Measurements from ENCODE around the gene VTI1B.
"Not testable (repeated sequence)": the region's sequence is repeated elsewhere in the genome, so short reads cannot be mapped to it uniquely, and the experiment has no call there.

VTI1B gene

GRCh38 chr14:67630186-67630585 lies 44.2 kb downstream of the VTI1B start:
- DNase-seq (ENCODE audit: low read depth in 2 of 2): no peak

GRCh38 chr14:67627519-67627918 lies 46.9 kb downstream of the VTI1B start:
- no peak for DNase-seq (ENCODE audit: low read depth in 2 of 2)

- not testable (repeated sequence) for DNase-seq (ENCODE audit: low read depth in 2 of 2)
Measured at GRCh38 chr14:67626131-67626530, 48.3 kb downstream of the VTI1B start.

GRCh38 chr14:67623114-67623513 lies 51.3 kb downstream of the VTI1B start:
- DNase-seq (ENCODE audit: low read depth in 2 of 2): no peak

GRCh38 chr14:67622675-67623074 lies 51.8 kb downstream of the VTI1B start:
- DNase-seq (ENCODE audit: low read depth in 2 of 2): no peak

- DNase-seq (ENCODE audit: low read depth in 2 of 2): no peak
Measured at GRCh38 chr14:67620217-67620785, 54.1 kb downstream of the VTI1B start.

- DNase-seq (ENCODE audit: low read depth in 2 of 2): peak; percentile 89 to 96
Measured at GRCh38 chr14:67619446-67620216, 54.8 kb downstream of the VTI1B start, which contains the start of gene ARG2. Gene ARG2, plus strand, starts transcription at chr14:67619920. Its CDS starts 58 bp downstream, at chr14:67619978.

GRCh38 chr14:67618617-67619063 lies 55.8 kb downstream of the VTI1B start:
- no peak for DNase-seq (ENCODE audit: low read depth in 2 of 2)

- DNase-seq (ENCODE audit: low read depth in 2 of 2): no peak
Measured at GRCh38 chr14:67610491-67610890, 63.9 kb downstream of the VTI1B start.

- no peak for DNase-seq (ENCODE audit: low read depth in 2 of 2)
Measured at GRCh38 chr14:67609642-67610310, 64.7 kb downstream of the VTI1B start.

- no peak for DNase-seq (ENCODE audit: low read depth in 2 of 2)
Measured at GRCh38 chr14:67607646-67608045, 66.8 kb downstream of the VTI1B start.

- no peak for DNase-seq (ENCODE audit: low read depth in 2 of 2)
Measured at GRCh38 chr14:67602995-67603545, 71.4 kb downstream of the VTI1B start.

GRCh38 chr14:67602076-67602475 lies 72.4 kb downstream of the VTI1B start:
- no peak for DNase-seq (ENCODE audit: low read depth in 2 of 2)

- DNase-seq (ENCODE audit: low read depth in 2 of 2): not testable (repeated sequence)
Measured at GRCh38 chr14:67600562-67600974, 73.9 kb downstream of the VTI1B start.

- peak; percentile 90 to 94 for DNase-seq (ENCODE audit: low read depth in 2 of 2)
Measured at GRCh38 chr14:67599698-67600561, 74.5 kb downstream of the VTI1B start, which contains the start of gene PIGH. Gene PIGH, minus strand, starts transcription at chr14:67600268. Its CDS starts 65 bp downstream, at chr14:67600203.

All from stimulated activated CD4-positive, alpha-beta T cell treated with anti-CD3 and anti-CD28 coated beads, Interleukin-12 subunit alpha, Interleukin-12 subunit beta, amount 100 ng/mL, for 24 hours (primary cell).